Measurements from ENCODE around the gene PTPRT. TPM values are rescaled to one million over a fixed set of nuclear protein-coding genes. Genes with fewer than 3 reads are reported as not detected.

PTPRT gene
- polyA plus RNA-seq (2013, experiment 1 of 2) = 0.26 TPM
- polyA plus RNA-seq (2013, experiment 2 of 2) = 0.15 TPM

- peak within 1 kb of the TSS; percentile 14 for H3K4me3 ChIP-seq (ENCODE audit: extremely low read depth, insufficient read depth, low read length, poor library complexity, severe bottlenecking)
- no peaks in the 10 kb centered on the region for H3K9me3 ChIP-seq (ENCODE audit: control insufficient read depth, low read length)
- H3K27ac ChIP-seq (ENCODE audit: low read depth, low read length, severe bottlenecking) = no peak within 1 kb of the TSS
- peaks cover 4% of the 10 kb centered on the region for H3K4me1 ChIP-seq (ENCODE audit: control insufficient read depth, insufficient read depth, low read length, poor library complexity, severe bottlenecking)
- H3K36me3 ChIP-seq (ENCODE audit: control insufficient read depth, insufficient read depth, low read length) = no peaks in the 10 kb centered on the region
- WGBS, 2 experiments (ENCODE audit: insufficient coverage in 2 of 2) = 0 to 1% methylated on average over 17 to 42 of the region's 115 CpGs
These were observed at the start of gene PTPRT for GRCh38 chr20:43189554-43190331. Gene PTPRT (minus strand): TSS chr20:43189906. CDS start chr20:43189733, 173 bp downstream.

- Histone ChIP-seq H3K4me1 (ENCODE audit: control insufficient read depth, insufficient read depth, low read length, poor library complexity, severe bottlenecking) (no peaks in the 10 kb centered on the region), H3K9me3 (ENCODE audit: control insufficient read depth, low read length) (no peaks in the 10 kb centered on the region), H3K36me3 (ENCODE audit: control insufficient read depth, insufficient read depth, low read length) (no peaks in the 10 kb centered on the region), H3K4me3 (ENCODE audit: extremely low read depth, insufficient read depth, low read length, poor library complexity, severe bottlenecking) (no peak overlapping the region), H3K27ac (ENCODE audit: low read depth, low read length, severe bottlenecking) (no peak overlapping the region)
- 50 to 70% methylated on average over 1 to 2 of the region's 3 CpGs for WGBS, 2 experiments (ENCODE audit: insufficient coverage in 2 of 2)
These were observed 49.1 kb upstream of the PTPRT start for GRCh38 chr20:43238833-43239232.

GRCh38 chr20:43238266-43238665 lies 48.6 kb upstream of the PTPRT start:
- H3K27ac ChIP-seq (ENCODE audit: low read depth, low read length, severe bottlenecking) = no peak overlapping the region
- no peak overlapping the region for H3K4me3 ChIP-seq (ENCODE audit: extremely low read depth, insufficient read depth, low read length, poor library complexity, severe bottlenecking)
- H3K36me3 ChIP-seq (ENCODE audit: control insufficient read depth, insufficient read depth, low read length) = no peaks in the 10 kb centered on the region
- no peaks in the 10 kb centered on the region for H3K9me3 ChIP-seq (ENCODE audit: control insufficient read depth, low read length)
- 68 to 73% methylated on average over 5 of the region's 5 CpGs for WGBS, 2 experiments (ENCODE audit: insufficient coverage in 2 of 2)
- H3K4me1 ChIP-seq (ENCODE audit: control insufficient read depth, insufficient read depth, low read length, poor library complexity, severe bottlenecking) = no peaks in the 10 kb centered on the region

GRCh38 chr20:43237651-43238168 lies 48.0 kb upstream of the PTPRT start:
- no peak overlapping the region for H3K27ac ChIP-seq (ENCODE audit: low read depth, low read length, severe bottlenecking)
- no peaks in the 10 kb centered on the region for H3K9me3 ChIP-seq (ENCODE audit: control insufficient read depth, low read length)
- no peak overlapping the region for H3K4me3 ChIP-seq (ENCODE audit: extremely low read depth, insufficient read depth, low read length, poor library complexity, severe bottlenecking)
- no peaks in the 10 kb centered on the region for H3K4me1 ChIP-seq (ENCODE audit: control insufficient read depth, insufficient read depth, low read length, poor library complexity, severe bottlenecking)
- WGBS, 2 experiments (ENCODE audit: insufficient coverage in 2 of 2) = 84 to 93% methylated on average over 3 to 4 of the region's 4 CpGs
- no peaks in the 10 kb centered on the region for H3K36me3 ChIP-seq (ENCODE audit: control insufficient read depth, insufficient read depth, low read length)

- Histone ChIP-seq H3K9me3 (ENCODE audit: control insufficient read depth, low read length) (no peaks in the 10 kb centered on the region), H3K27ac (ENCODE audit: low read depth, low read length, severe bottlenecking) (no peak overlapping the region), H3K4me1 (ENCODE audit: control insufficient read depth, insufficient read depth, low read length, poor library complexity, severe bottlenecking) (no peaks in the 10 kb centered on the region), H3K36me3 (ENCODE audit: control insufficient read depth, insufficient read depth, low read length) (no peaks in the 10 kb centered on the region), H3K4me3 (ENCODE audit: extremely low read depth, insufficient read depth, low read length, poor library complexity, severe bottlenecking) (no peak overlapping the region)
- WGBS, 2 experiments (ENCODE audit: insufficient coverage in 2 of 2) = 87% methylated on average over 2 of the region's 2 CpGs; no CpG with 5 or more reads in 1 of the 2 experiments
These were observed 46.3 kb upstream of the PTPRT start for GRCh38 chr20:43235998-43236397.

GRCh38 chr20:43231829-43232228 lies 42.1 kb upstream of the PTPRT start:
- WGBS, 2 experiments (ENCODE audit: insufficient coverage in 2 of 2) = 57 to 86% methylated on average over 1 of the region's 1 CpG
- H3K36me3 ChIP-seq (ENCODE audit: control insufficient read depth, insufficient read depth, low read length) = no peaks in the 10 kb centered on the region

GRCh38 chr20:43229696-43230095 lies 40.0 kb upstream of the PTPRT start:
- Histone ChIP-seq H3K27ac (ENCODE audit: low read depth, low read length, severe bottlenecking) (no peak overlapping the region), H3K4me1 (ENCODE audit: control insufficient read depth, insufficient read depth, low read length, poor library complexity, severe bottlenecking) (no peaks in the 10 kb centered on the region), H3K9me3 (ENCODE audit: control insufficient read depth, low read length) (no peaks in the 10 kb centered on the region), H3K36me3 (ENCODE audit: control insufficient read depth, insufficient read depth, low read length) (no peaks in the 10 kb centered on the region), H3K4me3 (ENCODE audit: extremely low read depth, insufficient read depth, low read length, poor library complexity, severe bottlenecking) (no peak overlapping the region)
- WGBS, 2 experiments (ENCODE audit: insufficient coverage in 2 of 2) = 79 to 84% methylated on average over 3 of the region's 3 CpGs

More at GRCh38 chr20:43231829-43232228, 42.1 kb upstream of the PTPRT start:
- H3K4me3 ChIP-seq (ENCODE audit: extremely low read depth, insufficient read depth, low read length, poor library complexity, severe bottlenecking) = no peak overlapping the region
- H3K4me1 ChIP-seq (ENCODE audit: control insufficient read depth, insufficient read depth, low read length, poor library complexity, severe bottlenecking) = no peaks in the 10 kb centered on the region
- no peak overlapping the region for H3K27ac ChIP-seq (ENCODE audit: low read depth, low read length, severe bottlenecking)
- H3K9me3 ChIP-seq (ENCODE audit: control insufficient read depth, low read length) = no peaks in the 10 kb centered on the region

- no peak overlapping the region for H3K4me3 ChIP-seq (ENCODE audit: extremely low read depth, insufficient read depth, low read length, poor library complexity, severe bottlenecking)
- 83 to 100% methylated on average over 1 of the region's 4 CpGs for WGBS, 2 experiments (ENCODE audit: insufficient coverage in 2 of 2)
- no peaks in the 10 kb centered on the region for H3K4me1 ChIP-seq (ENCODE audit: control insufficient read depth, insufficient read depth, low read length, poor library complexity, severe bottlenecking)
- H3K36me3 ChIP-seq (ENCODE audit: control insufficient read depth, insufficient read depth, low read length) = no peaks in the 10 kb centered on the region
- H3K27ac ChIP-seq (ENCODE audit: low read depth, low read length, severe bottlenecking) = no peak overlapping the region
- no peaks in the 10 kb centered on the region for H3K9me3 ChIP-seq (ENCODE audit: control insufficient read depth, low read length)
These were observed 30.9 kb upstream of the PTPRT start for GRCh38 chr20:43220612-43221011.

- Histone ChIP-seq H3K4me1 (ENCODE audit: control insufficient read depth, insufficient read depth, low read length, poor library complexity, severe bottlenecking) (no peaks in the 10 kb centered on the region), H3K9me3 (ENCODE audit: control insufficient read depth, low read length) (no peaks in the 10 kb centered on the region), H3K27ac (ENCODE audit: low read depth, low read length, severe bottlenecking) (no peak overlapping the region), H3K4me3 (ENCODE audit: extremely low read depth, insufficient read depth, low read length, poor library complexity, severe bottlenecking) (no peak overlapping the region), H3K36me3 (ENCODE audit: control insufficient read depth, insufficient read depth, low read length) (no peaks in the 10 kb centered on the region)
- 60 to 88% methylated on average over 2 of the region's 3 CpGs for WGBS, 2 experiments (ENCODE audit: insufficient coverage in 2 of 2)
These were observed 21.2 kb upstream of the PTPRT start for GRCh38 chr20:43210901-43211300.

GRCh38 chr20:43209831-43210230 lies 20.1 kb upstream of the PTPRT start:
- Histone ChIP-seq H3K4me1 (ENCODE audit: control insufficient read depth, insufficient read depth, low read length, poor library complexity, severe bottlenecking) (no peaks in the 10 kb centered on the region), H3K27ac (ENCODE audit: low read depth, low read length, severe bottlenecking) (no peak overlapping the region), H3K9me3 (ENCODE audit: control insufficient read depth, low read length) (peaks cover 8% of the 10 kb centered on the region), H3K4me3 (ENCODE audit: extremely low read depth, insufficient read depth, low read length, poor library complexity, severe bottlenecking) (no peak overlapping the region), H3K36me3 (ENCODE audit: control insufficient read depth, insufficient read depth, low read length) (no peaks in the 10 kb centered on the region)
- 33 to 75% methylated on average over 1 of the region's 2 CpGs for WGBS, 2 experiments (ENCODE audit: insufficient coverage in 2 of 2)

- Histone ChIP-seq H3K9me3 (ENCODE audit: control insufficient read depth, low read length) (peaks cover 8% of the 10 kb centered on the region), H3K36me3 (ENCODE audit: control insufficient read depth, insufficient read depth, low read length) (no peaks in the 10 kb centered on the region), H3K27ac (ENCODE audit: low read depth, low read length, severe bottlenecking) (no peak overlapping the region), H3K4me1 (ENCODE audit: control insufficient read depth, insufficient read depth, low read length, poor library complexity, severe bottlenecking) (no peaks in the 10 kb centered on the region), H3K4me3 (ENCODE audit: extremely low read depth, insufficient read depth, low read length, poor library complexity, severe bottlenecking) (no peak overlapping the region)
- WGBS, 2 experiments (ENCODE audit: insufficient coverage in 2 of 2) = 90 to 93% methylated on average over 2 of the region's 4 CpGs
These were observed 16.0 kb upstream of the PTPRT start for GRCh38 chr20:43205699-43206098.
